Epithelial cell of prostate (primary cell): ENCODE results near the gene ERI2.

ENCODE experiments used
- DNase-seq: peaks from one replicate; pipeline ENCODE4 v3.0.0-alpha.2; 2011; ENCODE audit warnings: low read depth, low spot score
- H3K27ac ChIP-seq: fragments of 450-650 bp; 2 replicates; pipeline ENCODE4 v1.5.1; 2017; ENCODE audit warnings: mild to moderate bottlenecking

Gene ERI2, protein sequence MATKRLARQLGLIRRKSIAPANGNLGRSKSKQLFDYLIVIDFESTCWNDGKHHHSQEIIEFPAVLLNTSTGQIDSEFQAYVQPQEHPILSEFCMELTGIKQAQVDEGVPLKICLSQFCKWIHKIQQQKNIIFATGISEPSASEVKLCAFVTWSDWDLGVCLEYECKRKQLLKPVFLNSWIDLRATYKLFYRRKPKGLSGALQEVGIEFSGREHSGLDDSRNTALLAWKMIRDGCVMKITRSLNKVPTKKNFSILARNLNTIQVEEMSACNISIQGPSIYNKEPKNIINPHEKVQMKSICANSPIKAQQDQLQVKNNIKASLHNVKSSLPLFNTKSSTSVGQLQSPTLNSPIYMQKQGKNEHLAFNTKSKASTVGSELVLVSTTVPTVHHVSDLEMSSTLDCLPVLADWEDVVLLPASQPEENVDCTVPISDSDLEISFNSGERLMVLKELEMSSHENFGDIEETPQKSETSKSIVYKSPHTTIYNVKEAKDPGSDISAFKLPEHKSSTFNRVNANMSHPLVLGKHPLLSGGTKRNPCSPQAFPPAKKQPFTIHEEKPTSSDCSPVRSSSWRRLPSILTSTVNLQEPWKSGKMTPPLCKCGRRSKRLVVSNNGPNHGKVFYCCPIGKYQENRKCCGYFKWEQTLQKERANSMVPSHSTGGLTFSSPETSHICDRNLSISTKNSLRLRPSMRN

DNA sequence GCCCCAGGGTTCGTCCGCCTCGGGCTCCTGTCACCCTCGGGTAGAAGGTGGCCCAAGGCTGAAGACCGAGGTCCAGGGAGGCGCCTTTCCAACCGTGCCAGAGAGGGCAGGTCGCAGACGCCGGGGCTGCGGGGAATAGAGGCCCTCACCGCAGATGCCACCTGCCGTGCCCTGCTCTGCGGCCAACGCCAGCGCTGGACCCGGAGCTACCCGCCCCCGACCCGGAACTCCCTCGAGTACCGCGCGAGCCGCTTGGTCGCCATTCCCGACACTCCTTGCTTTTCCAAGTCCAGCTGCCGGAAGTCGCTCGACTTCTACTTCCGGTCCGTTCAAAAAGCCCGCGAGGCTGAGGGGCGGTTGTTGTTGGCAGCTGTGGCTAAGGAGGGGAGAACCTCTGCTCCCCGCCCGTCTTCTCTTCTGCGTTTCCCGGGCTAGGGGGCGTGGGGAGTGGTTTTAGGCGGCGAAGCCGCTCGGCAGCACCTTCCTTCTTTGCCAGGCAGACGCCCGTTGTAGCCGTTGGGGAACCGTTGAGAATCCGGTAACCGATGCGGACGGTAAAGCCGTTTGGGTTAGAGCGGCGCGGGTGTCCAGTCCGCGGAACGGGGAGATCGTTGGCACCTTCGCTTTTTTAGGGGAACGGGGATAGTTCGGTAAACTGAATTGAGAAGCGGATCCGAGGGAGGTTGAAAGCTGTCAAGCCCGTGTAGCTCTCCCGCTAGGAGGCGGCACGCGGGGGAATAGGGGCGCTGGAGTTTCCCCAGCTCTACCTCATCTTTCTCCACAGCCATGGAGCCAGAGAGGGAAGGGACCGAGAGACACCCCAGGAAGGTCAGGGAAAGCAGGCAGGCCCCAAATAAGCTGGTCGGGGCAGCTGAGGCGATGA is at the start of gene ERI2, which contains the start of gene REXO5:
Gene ERI2 (minus strand): TSS at position 305 of the 883 bp plus-strand sequence. CDS start 42 bp downstream, at position 263.
Gene REXO5 (plus strand): TSS at position 360 of the 883 bp plus-strand sequence. CDS start 427 bp downstream, at position 787.
- DNase-seq = peak; percentile 53
- peak within 1 kb of the TSS; percentile 89 for H3K27ac ChIP-seq

DNA sequence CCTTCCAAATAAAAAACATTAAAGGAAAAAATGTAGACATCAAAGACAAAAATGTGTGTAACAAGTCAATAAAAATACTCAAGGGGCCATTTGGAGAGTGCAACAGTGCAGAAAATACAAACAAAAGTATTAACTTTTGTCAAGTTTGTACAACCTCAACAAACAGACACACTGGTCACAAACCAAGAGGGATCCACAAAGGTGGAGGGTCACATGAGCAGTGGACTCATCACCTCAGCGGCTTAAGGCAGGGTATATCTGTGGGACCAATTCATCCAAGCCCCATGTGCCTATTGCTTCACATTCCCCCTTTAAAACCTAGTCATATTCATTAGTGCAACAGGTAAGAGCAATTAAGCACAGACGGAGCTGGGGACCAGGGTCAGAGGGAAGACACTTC is 48.7 kb upstream of the ERI2 start:
- no peak for DNase-seq
- peak overlapping the region; percentile 67 for H3K27ac ChIP-seq

DNA sequence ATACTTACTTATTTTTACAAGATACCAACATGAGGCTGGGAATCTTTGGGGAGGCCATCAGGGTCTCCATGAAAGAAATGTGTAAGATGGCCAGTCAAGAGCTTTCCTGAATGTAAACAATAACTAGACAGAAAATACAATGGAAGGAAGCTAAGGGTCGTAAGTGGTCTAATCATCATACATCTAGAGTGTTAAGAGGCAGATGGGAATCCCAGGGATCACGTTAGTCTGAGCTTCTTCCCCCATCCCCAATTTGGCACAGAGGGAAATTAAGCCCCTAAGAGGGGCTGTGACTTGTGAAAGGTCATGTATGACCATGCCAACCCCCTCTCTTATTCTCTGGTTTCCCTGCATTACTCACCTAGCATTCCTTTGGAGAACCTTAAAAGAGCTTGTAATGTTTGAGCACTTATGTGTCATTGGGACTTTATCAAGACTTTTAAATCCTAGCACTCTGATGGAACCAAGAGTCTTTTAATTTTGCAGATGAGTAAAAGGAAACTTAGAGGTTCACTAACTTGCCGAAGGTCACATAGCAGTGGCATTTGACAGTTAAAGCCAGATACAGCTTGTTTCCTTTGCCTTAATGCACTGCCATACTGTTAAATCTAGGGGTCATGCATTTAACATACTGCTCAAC is 47.8 kb upstream of the ERI2 start:
- peak overlapping the region; percentile 67 for H3K27ac ChIP-seq

DNA sequence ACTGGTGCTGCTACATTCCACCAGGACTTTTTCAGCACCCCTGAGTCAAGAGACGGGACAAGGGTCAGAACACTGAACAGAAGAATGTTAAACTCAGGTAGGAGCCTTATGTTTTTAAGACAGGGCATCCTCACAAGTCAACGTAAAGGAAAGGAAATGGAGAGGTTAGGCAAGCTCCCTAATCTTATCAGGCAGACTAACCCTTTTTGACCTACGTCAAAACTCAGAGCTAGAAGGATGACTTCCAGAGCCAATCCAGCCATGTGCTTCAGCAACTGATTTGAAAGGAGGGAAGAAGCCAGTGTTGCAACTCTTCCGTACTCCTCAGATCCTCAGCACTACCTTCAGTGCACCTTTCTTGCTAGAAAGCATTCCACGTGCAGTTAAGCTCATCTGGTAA is 46.9 kb upstream of the ERI2 start:
- H3K27ac ChIP-seq = peak overlapping the region; percentile 67
- DNase-seq = no peak

More for the DNA sequence above, 47.8 kb upstream of the ERI2 start:
- no peak for DNase-seq

DNA sequence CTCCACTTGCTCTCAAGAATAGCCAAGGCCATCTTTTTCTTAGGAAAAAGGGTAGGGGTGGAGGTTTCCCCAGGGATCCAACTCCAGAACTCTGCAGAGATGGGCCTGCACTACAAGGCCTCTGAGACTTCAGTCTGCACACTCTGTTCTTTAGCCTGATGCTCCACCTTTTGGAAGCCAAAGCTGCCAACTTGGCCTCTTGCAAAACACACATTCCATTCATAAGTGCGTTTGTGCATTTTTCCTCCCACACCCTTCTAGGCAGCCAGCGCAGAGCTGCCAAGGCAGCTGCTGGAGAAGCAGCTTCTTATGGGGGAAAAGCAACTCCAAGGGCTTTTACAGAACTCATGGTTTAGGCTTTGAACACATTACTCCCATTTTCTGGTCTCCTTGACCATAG is 45.3 kb upstream of the ERI2 start:
- peak overlapping the region; percentile 67 for H3K27ac ChIP-seq
- peak; percentile 37 for DNase-seq

DNA sequence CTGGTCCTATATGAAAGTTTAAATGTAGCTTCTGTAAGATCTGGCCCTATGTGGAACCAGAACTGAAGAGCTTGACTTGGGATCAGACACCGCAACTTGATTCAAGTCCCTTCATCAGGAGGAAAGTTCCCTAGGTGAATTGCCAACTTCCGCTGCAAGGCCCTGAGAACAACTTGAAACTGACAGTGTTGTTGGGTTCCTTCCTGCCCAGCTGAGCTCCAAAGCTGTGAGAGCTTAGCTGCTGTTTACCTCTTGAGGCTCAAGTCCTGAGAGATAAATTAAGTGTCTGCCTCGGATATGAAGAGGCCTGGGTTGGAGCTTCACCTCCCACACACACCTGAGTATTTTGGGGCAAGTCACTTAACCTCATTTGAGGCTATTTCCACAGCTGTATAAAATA is 44.7 kb upstream of the ERI2 start:
- DNase-seq = no peak
- H3K27ac ChIP-seq = peak overlapping the region; percentile 67

DNA sequence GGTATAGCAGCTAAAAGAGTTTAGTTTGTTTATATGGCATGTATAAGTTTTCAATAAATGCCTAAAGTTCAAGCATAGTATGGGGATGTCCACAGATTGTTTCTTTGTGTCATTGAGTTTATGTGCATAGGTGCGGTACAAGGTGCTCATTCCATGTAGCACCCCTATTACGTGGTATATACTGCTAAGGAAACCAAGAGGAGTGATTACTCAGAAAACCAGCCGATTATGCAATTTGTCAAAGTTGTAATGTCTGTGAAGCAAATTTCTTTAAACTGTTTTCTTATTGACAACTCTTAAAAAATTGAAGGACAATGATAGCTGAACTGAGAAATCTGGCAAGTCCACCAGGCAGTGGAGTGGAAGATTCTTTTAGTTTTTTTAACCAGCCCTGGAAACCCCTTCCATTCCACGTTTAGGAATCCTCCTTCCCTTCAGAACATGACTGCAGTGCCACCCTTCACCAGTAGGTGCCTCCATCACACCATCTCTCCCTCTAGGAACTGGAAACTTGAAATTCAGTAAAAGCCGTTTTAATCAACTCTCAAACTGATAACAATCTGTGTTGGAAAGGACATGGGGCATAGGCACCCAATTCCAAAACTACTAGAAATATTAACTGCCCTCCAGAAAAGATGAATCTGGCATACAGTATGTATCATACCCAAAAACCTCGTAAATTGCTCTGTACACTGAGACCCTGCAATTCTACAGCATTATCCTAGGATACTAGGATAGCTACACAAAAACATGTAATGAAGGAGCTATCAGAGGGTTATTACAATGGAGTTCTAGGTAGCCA is 43.5 kb upstream of the ERI2 start:
- no peak overlapping the region for H3K27ac ChIP-seq
- peak; percentile 14 for DNase-seq

DNA sequence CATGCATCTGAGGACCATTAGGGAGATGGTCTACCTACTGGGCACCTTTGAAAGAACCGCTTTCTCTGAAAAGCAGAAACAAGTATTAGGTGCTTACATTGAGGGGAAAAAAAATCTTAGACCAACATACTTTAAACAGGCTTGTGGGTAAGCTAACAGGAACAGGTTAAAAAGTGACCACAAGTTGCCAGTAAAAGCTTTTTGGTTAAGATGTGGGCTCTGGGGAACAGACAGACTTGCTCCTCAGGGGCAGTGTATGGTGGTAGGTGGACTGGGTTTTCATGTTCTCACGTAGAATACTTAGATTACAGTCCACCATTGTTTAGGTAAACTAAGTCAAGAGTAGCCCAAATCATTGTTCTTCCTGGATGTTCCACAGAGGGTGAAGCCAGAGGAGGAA is 41.3 kb upstream of the ERI2 start:
- no peak for DNase-seq
- H3K27ac ChIP-seq = no peak overlapping the region

DNA sequence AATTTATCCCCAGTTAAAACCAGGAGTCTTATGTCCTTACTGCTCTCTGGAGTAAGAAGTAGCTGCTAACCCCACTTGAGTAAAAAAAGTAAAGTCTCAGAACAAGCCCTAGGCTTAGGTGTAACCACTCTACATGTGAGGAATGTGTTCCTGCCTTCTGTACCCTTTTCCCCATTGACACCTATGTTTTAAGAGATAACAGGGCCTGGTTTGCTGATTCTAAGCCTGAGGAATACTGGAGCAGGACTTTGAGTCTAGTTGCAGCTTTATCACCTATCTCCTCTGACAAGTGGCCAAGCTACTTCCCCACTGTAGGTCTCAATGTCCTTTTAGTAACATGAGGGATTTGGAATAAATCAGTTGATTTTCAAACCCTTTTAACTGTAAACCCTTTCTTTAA is 40.3 kb upstream of the ERI2 start:
- no peak overlapping the region for H3K27ac ChIP-seq
- no peak for DNase-seq

DNA sequence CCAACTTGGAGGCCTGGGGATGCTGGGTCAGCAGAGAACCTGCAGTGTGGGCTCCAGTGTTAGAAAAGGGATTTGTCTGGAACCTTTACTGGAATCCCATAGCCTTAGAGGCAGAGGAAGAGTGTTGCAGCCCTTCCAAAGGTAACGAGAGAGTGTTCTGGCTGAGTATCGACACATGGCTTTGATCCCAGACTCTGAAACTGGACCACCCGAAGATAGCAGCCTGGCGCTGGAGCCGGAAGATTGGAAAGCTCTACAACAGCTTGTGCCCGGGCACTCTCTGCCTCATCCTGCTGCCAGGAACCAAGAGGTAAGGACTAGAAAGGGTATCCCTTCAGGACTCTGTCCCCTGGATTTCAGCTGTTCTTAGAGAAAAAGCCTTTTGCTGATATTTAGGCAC is 39.8 kb upstream of the ERI2 start:
- no peak for DNase-seq
- H3K27ac ChIP-seq = no peak overlapping the region

DNA sequence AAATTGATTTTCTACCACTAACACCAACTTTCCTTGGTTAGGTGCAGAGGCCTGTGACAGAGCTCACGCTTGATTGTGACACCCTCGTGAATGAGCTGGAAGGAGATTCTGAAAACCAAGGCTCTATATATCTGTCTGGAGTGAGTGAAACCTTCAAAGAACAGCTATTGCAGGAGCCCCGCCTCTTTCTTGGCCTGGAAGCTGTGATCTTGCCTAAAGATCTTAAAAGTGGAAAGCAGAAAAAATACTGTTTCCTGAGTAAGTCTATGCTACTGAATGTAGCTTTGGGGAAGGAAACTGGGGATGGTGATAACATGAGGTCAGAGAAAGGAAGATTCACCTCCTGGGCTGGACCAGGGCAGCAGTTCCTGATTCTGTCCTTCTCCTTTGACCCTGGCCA is 38.3 kb upstream of the ERI2 start:
- no peak for DNase-seq
- no peak overlapping the region for H3K27ac ChIP-seq

DNA sequence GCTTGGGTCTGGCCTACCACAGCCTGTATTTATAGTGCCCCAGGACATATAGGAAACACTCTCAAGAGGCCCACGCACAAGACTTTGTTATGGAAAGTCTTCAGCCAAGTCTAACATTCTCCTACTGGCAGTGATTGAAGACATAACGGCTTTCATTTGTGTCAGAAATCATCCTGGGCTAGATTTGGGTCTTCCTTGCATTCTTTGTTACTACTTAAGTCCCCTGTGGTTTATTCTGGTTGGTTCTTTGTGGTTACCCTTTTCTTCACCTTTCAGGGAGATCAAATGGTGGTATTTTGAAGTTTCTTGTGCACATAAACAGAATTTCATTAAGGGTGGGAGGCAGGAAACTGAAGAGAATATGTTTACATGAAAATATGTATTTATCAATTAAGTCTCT is 37.8 kb upstream of the ERI2 start:
- H3K27ac ChIP-seq = no peak overlapping the region
- no peak for DNase-seq

DNA sequence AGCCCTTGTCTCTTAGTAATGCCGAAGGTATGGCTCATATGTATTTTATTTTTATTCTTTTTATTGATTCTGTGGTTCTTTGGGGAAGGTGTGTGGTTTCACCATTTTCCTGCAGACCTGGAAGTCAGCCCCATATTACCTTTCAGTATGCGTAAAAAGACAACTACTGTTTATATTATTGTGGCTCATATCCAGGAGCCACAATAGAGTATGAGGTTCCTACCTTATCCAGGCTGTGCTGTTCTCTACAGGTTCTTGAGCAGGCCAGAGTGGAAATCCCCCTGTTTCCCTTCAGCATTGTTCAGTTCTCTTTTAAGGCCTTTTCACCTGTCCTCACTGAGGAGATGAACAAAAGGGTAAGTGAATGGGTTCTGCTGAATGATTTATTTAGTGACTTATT is 33.2 kb upstream of the ERI2 start:
- H3K27ac ChIP-seq = no peak overlapping the region
- no peak for DNase-seq

DNA sequence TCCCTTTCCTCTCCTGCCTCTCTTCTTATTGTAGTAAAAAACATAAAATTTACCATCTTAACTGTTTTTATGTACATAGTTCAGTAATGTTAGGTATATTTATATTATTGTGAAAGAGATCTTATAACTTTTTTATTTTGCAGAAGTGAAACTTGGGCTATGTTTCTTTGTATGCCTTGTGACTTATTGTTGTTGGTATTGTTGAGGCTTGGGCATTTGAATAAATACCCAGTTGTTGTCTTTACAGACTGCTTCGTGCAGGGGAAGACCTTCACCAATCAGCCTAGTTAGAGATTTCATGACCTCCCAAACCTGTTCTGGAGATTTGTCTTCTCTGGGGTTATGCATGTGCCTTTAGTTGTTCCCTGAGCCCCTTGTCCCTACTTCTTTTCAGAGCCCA is 32.0 kb upstream of the ERI2 start:
- H3K27ac ChIP-seq = no peak overlapping the region
- no peak for DNase-seq

DNA sequence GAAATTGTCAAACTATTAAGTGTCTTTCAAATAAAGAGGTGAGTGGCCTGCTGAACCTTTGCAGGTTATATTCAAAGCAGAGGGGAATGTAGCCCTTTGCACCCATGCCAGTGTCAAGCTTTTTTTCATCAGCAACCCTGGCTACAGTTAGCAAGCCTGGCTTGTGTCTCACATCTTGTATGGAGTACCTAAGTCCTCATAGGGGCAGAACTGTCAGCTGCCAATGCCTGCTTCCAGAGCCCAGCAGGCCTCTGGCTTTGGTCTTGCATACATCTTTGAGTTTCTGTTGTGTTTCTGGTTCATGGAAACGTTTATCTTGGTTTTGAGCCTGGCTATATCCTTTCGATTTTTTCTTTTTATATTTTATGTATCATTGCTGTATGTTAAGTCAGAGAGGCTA is 26.8 kb upstream of the ERI2 start:
- DNase-seq = no peak
- no peak overlapping the region for H3K27ac ChIP-seq

DNA sequence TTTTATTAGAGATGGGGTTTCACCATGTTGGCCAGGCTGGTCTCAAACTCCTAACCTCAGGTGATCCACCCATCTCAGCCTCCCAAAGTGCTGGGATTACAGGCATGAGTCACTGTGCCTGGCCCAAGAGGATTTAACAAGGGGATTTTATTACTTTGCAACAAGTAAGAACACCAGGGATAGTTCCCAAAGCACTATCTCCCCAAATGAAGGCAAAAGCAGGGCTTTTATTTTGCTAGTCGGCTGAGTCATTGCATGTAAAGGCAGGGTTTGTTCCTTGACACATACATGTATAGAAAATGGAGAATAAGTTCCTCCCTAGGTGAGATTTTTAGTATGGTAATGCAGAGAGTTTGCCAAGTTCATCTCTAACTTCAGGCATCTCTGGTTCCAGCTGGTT is 24.1 kb upstream of the ERI2 start:
- no peak for DNase-seq
- no peak overlapping the region for H3K27ac ChIP-seq

DNA sequence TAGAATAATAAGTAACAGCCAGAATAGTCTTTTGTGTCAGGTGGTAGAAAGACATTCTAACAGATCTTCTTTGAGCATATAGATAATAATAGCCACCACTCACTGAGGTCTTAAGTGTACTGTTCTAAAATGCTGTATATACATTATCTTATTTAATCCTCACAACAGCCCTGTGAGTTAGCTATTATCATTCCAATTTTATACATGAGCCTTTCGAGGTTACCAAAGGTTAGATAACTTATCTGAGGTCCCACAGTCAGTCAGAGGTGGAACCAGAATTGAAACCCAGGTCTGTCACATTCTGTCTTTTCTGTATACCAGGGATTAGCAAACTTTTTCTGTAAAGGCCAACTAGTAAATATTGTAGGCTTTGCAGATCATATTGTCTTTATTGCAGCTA is 23.3 kb upstream of the ERI2 start:
- DNase-seq = no peak
- H3K27ac ChIP-seq = no peak overlapping the region

DNA sequence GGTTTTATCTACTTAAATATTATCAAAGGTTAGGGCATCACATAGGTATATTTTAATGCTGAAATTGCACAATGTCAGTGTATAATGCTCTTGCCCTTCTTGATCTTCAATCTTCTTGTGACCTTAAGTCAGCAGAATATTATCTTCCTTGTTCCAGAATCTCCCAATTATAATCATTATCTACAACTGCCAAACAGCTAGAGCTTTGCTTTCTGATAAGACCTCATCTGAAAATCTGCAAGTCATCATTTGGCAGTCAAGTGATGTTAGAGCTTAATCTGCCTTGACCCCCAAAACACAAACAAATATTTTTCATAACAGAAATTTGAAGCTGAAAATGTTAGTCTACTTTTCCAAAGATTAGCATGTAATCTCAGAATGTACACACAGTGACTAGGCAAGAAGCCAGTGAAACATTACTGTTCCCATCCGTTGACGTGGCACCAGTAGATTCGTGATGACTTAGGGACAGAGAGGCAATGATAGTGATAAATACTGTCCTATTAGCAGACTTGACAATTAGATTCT is 19.8 kb upstream of the ERI2 start:
- DNase-seq = no peak
- no peak overlapping the region for H3K27ac ChIP-seq
